ENCODE results near the gene STIM1. TPM values are rescaled to one million over a fixed set of nuclear protein-coding genes. Genes with fewer than 3 reads are reported as not detected.

STIM1 gene
- total RNA-seq, 1 experiment from 2014 or later, result 15.2 TPM

DNA sequence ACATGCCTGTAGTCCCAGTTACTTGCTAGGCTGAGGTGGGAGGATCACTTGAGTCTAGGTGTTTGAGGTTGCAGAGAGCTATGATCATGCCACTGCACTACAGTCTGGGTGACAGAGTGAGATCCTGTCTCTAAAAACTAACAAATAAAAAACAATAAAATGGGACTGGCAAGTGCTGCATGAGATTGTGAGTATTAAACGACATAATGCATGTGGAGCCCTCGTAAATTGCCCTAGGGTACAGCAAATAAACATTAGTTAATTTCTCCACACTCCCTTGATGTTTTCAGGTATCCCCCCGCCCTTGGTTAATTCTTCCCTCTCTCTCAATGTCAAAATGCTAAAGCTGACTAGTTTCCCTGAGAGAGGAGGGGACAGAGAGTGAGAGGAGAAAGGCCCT is 9.8 kb upstream of the STIM1 start:
- Mint-ChIP-seq H3K27me3 (ENCODE audit: low read depth) (peaks cover 19% of the 10 kb centered on the region), H3K9me3 (no peaks in the 10 kb centered on the region; a peak in 1 of 5 replicates), H3K27ac (no peak overlapping the region), H3K36me3 (ENCODE audit: insufficient read depth in 1 of 3, low read depth in 3 of 3) (no peaks in the 10 kb centered on the region), H3K4me3 (no peak overlapping the region), H3K4me1 (peaks cover 2 to 3% of the 10 kb centered on the region in 2 experiments; a peak in 2 of 4 replicates)
- Histone ChIP-seq H2AFZ (ENCODE audit: low read length) (no peak overlapping the region), H4K91ac (ENCODE audit: insufficient read length, low read depth, low read length) (no peak overlapping the region), H3K9ac (ENCODE audit: extremely low read depth, insufficient read length, low read length) (no peak overlapping the region), H3K56ac (ENCODE audit: insufficient read length, low read depth, low read length) (no peak overlapping the region), H3K9me3 (ENCODE audit: control insufficient read depth, low read depth, low read length) (no peaks in the 10 kb centered on the region), H3K79me1 (ENCODE audit: insufficient read depth, low read depth, low read length, poor library complexity, severe bottlenecking) (no peaks in the 10 kb centered on the region), H3K23me2 (ENCODE audit: insufficient read length, low read depth, low read length, poor library complexity, severe bottlenecking) (peaks cover 4% of the 10 kb centered on the region), H4K5ac (ENCODE audit: insufficient read length, low read depth, low read length) (no peak overlapping the region), H2BK20ac (ENCODE audit: low read depth, low read length, poor library complexity, severe bottlenecking) (no peak overlapping the region), H4K8ac (replicated peaks; ENCODE audit: insufficient read length, low read depth, low read length) (no peak overlapping the region), H3T11ph (ENCODE audit: low read length) (no peak overlapping the region), H3K23ac (ENCODE audit: insufficient read length, low read depth, low read length) (no peak overlapping the region), H3K4me1 (ENCODE audit: insufficient read depth, low read length) (no peaks in the 10 kb centered on the region), H3K4ac (ENCODE audit: low read depth, low read length) (no peak overlapping the region), H3K14ac (ENCODE audit: insufficient read depth, low read length) (no peak overlapping the region), H4K20me1 (ENCODE audit: control insufficient read depth, insufficient read depth, insufficient read length) (no peaks in the 10 kb centered on the region), H2BK5ac (ENCODE audit: insufficient read length, low read length) (no peak overlapping the region), H3K79me2 (ENCODE audit: insufficient read depth, low read length) (no peaks in the 10 kb centered on the region), H2BK15ac (ENCODE audit: low read depth, low read length) (no peak overlapping the region), H3K27me3 (ENCODE audit: insufficient read depth, low read length) (no peaks in the 10 kb centered on the region; the same call in 1 of the 2 replicates), H2BK120ac (ENCODE audit: low read depth, low read length, poor library complexity, severe bottlenecking) (no peak overlapping the region), H2AK5ac (ENCODE audit: insufficient read length, low read length) (no peak overlapping the region), H3K4me2 (ENCODE audit: insufficient read depth, insufficient read length, low read length) (no peak overlapping the region), H3K18ac (ENCODE audit: insufficient read length, low read depth, low read length) (no peak overlapping the region), H2BK12ac (ENCODE audit: insufficient read length, low read depth, low read length) (no peak overlapping the region), H3K27ac (ENCODE audit: insufficient read length, low read depth, low read length) (no peak overlapping the region)
- no peak for DNase-seq
- TF ChIP-seq, protein P1, sequence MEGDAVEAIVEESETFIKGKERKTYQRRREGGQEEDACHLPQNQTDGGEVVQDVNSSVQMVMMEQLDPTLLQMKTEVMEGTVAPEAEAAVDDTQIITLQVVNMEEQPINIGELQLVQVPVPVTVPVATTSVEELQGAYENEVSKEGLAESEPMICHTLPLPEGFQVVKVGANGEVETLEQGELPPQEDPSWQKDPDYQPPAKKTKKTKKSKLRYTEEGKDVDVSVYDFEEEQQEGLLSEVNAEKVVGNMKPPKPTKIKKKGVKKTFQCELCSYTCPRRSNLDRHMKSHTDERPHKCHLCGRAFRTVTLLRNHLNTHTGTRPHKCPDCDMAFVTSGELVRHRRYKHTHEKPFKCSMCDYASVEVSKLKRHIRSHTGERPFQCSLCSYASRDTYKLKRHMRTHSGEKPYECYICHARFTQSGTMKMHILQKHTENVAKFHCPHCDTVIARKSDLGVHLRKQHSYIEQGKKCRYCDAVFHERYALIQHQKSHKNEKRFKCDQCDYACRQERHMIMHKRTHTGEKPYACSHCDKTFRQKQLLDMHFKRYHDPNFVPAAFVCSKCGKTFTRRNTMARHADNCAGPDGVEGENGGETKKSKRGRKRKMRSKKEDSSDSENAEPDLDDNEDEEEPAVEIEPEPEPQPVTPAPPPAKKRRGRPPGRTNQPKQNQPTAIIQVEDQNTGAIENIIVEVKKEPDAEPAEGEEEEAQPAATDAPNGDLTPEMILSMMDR (conservative IDR thresholded peaks at IDR 0.05), result no peak
- WGBS (ENCODE audit: extremely low coverage, insufficient read length, low lambda C conversion rate), result no CpG with 5 or more reads among the region's 3 CpGs

Measured in H9 (cell line).